ENCODE measurements around the gene TTC21A.

Gene TTC21A

GRCh38 chr3:39166134-39166710 lies 58.7 kb downstream of the TTC21A start (continued):
- TF ChIP-seq SP3 (tag by site-specific recombination; IDR thresholded peaks at IDR 0.05) = 0 out of 2 replicates have a peak, but pooled peaks have one; percentile 15
- TF ChIP-seq KLF10 (tag by site-specific recombination; IDR thresholded peaks at IDR 0.05) = no peak
- TF ChIP-seq HOXA7 (CRISPR knock-in tag; IDR thresholded peaks at IDR 0.05; ENCODE audit: borderline replicate concordance) = no peak
- TF ChIP-seq, protein P1, sequence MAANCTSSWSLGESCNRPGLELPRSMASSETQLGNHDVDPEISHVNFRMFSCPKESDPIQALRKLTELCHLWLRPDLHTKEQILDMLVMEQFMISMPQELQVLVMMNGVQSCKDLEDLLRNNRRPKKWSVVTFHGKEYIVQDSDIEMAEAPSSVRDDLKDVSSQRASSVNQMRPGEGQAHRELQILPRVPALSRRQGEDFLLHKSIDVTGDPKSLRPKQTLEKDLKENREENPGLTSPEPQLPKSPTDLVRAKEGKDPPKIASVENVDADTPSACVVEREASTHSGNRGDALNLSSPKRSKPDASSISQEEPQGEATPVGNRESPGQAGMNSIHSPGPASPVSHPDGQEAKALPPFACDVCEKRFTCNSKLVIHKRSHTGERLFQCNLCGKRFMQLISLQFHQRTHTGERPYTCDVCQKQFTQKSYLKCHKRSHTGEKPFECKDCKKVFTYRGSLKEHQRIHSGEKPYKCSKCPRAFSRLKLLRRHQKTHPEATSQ (tag by site-specific recombination; IDR thresholded peaks at IDR 0.05) = no peak
- no peak for TF ChIP-seq ZEB2 (tag by site-specific recombination; IDR thresholded peaks at IDR 0.05)
- no peak for TF ChIP-seq ZFHX2 (tag by site-specific recombination; conservative IDR thresholded peaks at IDR 0.05)
- no peak for TF ChIP-seq ZNF514 (tag by site-specific recombination; IDR thresholded peaks at IDR 0.05)
- no peak for TF ChIP-seq ZSCAN30 (tag by site-specific recombination; IDR thresholded peaks at IDR 0.05)
- no peak for TF ChIP-seq ZNF560 (tag by site-specific recombination; IDR thresholded peaks at IDR 0.05; ENCODE audit: borderline replicate concordance)
- no peak for TF ChIP-seq ZNF169 (tag by site-specific recombination; IDR thresholded peaks at IDR 0.05)
- TF ChIP-seq, protein P2, sequence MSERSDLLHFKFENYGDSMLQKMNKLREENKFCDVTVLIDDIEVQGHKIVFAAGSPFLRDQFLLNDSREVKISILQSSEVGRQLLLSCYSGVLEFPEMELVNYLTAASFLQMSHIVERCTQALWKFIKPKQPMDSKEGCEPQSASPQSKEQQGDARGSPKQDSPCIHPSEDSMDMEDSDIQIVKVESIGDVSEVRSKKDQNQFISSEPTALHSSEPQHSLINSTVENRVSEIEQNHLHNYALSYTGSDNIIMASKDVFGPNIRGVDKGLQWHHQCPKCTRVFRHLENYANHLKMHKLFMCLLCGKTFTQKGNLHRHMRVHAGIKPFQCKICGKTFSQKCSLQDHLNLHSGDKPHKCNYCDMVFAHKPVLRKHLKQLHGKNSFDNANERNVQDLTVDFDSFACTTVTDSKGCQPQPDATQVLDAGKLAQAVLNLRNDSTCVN (tag by site-specific recombination; optimal IDR thresholded peaks at IDR 0.05) = no peak
- no peak for TF ChIP-seq ZSCAN16 (tag by site-specific recombination; IDR thresholded peaks at IDR 0.05)
- TF ChIP-seq ZNF473 (tag by site-specific recombination; IDR thresholded peaks at IDR 0.05) = no peak
- TF ChIP-seq ZNF280D (tag by site-specific recombination; IDR thresholded peaks at IDR 0.05) = no peak
- TF ChIP-seq ZNF426 (tag by site-specific recombination; IDR thresholded peaks at IDR 0.05) = no peak
- no peak for TF ChIP-seq ZNF311 (tag by site-specific recombination; IDR thresholded peaks at IDR 0.05; ENCODE audit: borderline replicate concordance)
- no peak for TF ChIP-seq ZNF654 (tag by site-specific recombination; IDR thresholded peaks at IDR 0.05; ENCODE audit: low read depth)
- no peak for TF ChIP-seq ZNF513 (tag by site-specific recombination; IDR thresholded peaks at IDR 0.05)
- no peak for TF ChIP-seq ZNF558 (tag by site-specific recombination; IDR thresholded peaks at IDR 0.05)
- no peak for TF ChIP-seq BCL11A (tag by site-specific recombination; IDR thresholded peaks at IDR 0.05; ENCODE audit: low read depth)
- peak; percentile 62; the same call in 1 of the 2 replicates for TF ChIP-seq ZNF184 (tag by site-specific recombination; IDR thresholded peaks at IDR 0.05)
- TF ChIP-seq ZNF76 (tag by site-specific recombination; IDR thresholded peaks at IDR 0.05; ENCODE audit: borderline replicate concordance, low read depth) = no peak
- peak; percentile 30; the same call in 1 of the 2 replicates for TF ChIP-seq SCRT2 (tag by site-specific recombination; IDR thresholded peaks at IDR 0.05)
- no peak for TF ChIP-seq ZNF266 (tag by site-specific recombination; IDR thresholded peaks at IDR 0.05; ENCODE audit: low read depth)
- no peak for TF ChIP-seq ZNF585B (tag by site-specific recombination; IDR thresholded peaks at IDR 0.05)
- TF ChIP-seq ZNF302 (tag by site-specific recombination; IDR thresholded peaks at IDR 0.05; ENCODE audit: low read depth) = no peak
- no peak for TF ChIP-seq GLI2 (tag by site-specific recombination; IDR thresholded peaks at IDR 0.05; ENCODE audit: borderline replicate concordance, low read depth)
- no peak for TF ChIP-seq ZNF23 (tag by site-specific recombination; IDR thresholded peaks at IDR 0.05; ENCODE audit: borderline replicate concordance)
- no peak for TF ChIP-seq ZNF366 (tag by site-specific recombination; conservative IDR thresholded peaks at IDR 0.05)
- no peak for TF ChIP-seq ZNF24 (tag by site-specific recombination; IDR thresholded peaks at IDR 0.05)
- TF ChIP-seq ZNF2 (tag by site-specific recombination; IDR thresholded peaks at IDR 0.05) = no peak
- TF ChIP-seq ELK4 (IDR thresholded peaks at IDR 0.05; ENCODE audit: borderline replicate concordance, low read depth, low read length) = no peak
- TF ChIP-seq ZNF777 (tag by site-specific recombination; IDR thresholded peaks at IDR 0.05; ENCODE audit: borderline replicate concordance) = no peak
- TF ChIP-seq ZNF629 (tag by site-specific recombination; IDR thresholded peaks at IDR 0.05) = peak; percentile 44; the same call in 1 of the 2 replicates
